Fibroblast of lung (primary cell): Measurements from ENCODE around the gene IL1RAPL2. TPM values are rescaled to one million over a fixed set of nuclear protein-coding genes. Genes with fewer than 3 reads are reported as not detected.
"Not testable (repeated sequence)": the region's sequence is repeated elsewhere in the genome, so short reads cannot be mapped to it uniquely, and the experiment has no call there.

Experiments
- DNase-seq, 2 donors: peaks; one replicate each; pipeline versions ENCODE4 v3.0.0 to v3.0.0-alpha.2; 2010; ENCODE audit warnings: low read depth in 2 of 2
- H2AFZ ChIP-seq: 2 replicates; pipeline ENCODE4 v1.5.1; 2012; ENCODE audit warnings: low read length, control low read depth, inconsistent platforms
- H3K27ac ChIP-seq: 2 replicates; pipeline ENCODE4 v1.5.1; 2011; ENCODE audit warnings: low read length, control low read depth; ENCODE audit not compliant: insufficient read depth
- H3K27me3 ChIP-seq: 2 replicates; pipeline ENCODE4 v1.5.1; 2011; ENCODE audit warnings: mild to moderate bottlenecking, low read length; ENCODE audit not compliant: control insufficient read depth, insufficient read depth
- H3K36me3 ChIP-seq: 2 replicates; pipeline ENCODE4 v1.5.1; 2011; ENCODE audit warnings: low read length; ENCODE audit not compliant: control insufficient read depth, insufficient read depth
- H3K4me1 ChIP-seq: 2 replicates; pipeline ENCODE4 v1.5.1; 2011; ENCODE audit warnings: low read length; ENCODE audit not compliant: control insufficient read depth, insufficient read depth; ENCODE audit errors: extremely low read depth
- H3K4me2 ChIP-seq: 2 replicates; pipeline ENCODE4 v1.5.1; 2011; ENCODE audit warnings: low read length, control low read depth; ENCODE audit not compliant: insufficient read depth; ENCODE audit errors: extremely low read depth
- H3K4me3 ChIP-seq, 4 experiments: fragments of 200-600 bp in 1 of 4; sonication (generic) in 1 of 4; replicated peaks in 1 of 4; 2 replicates each; pipeline ENCODE4 v1.5.1; 2011 to 2016; ENCODE audit warnings: low read length in 4 of 4, low read depth in 3 of 4, mild to moderate bottlenecking in 3 of 4, control low read depth in 2 of 4, inconsistent platforms in 1 of 4, mixed read lengths in 1 of 4; ENCODE audit not compliant: insufficient read depth in 1 of 4; ENCODE audit errors: control extremely low read depth in 1 of 4
- H3K79me2 ChIP-seq: 2 replicates; pipeline ENCODE4 v1.5.1; 2012; ENCODE audit warnings: mild to moderate bottlenecking, low read length, inconsistent platforms; ENCODE audit not compliant: control insufficient read depth, insufficient read depth
- H3K9ac ChIP-seq: 2 replicates; pipeline ENCODE4 v1.5.1; 2011; ENCODE audit warnings: mild to moderate bottlenecking, low read length, control low read depth; ENCODE audit not compliant: insufficient read depth
- H3K9me3 ChIP-seq: 2 replicates; pipeline ENCODE4 v1.5.1; 2012; ENCODE audit warnings: low read depth, low read length; ENCODE audit not compliant: control insufficient read depth, insufficient read depth
- H4K20me1 ChIP-seq: 2 replicates; pipeline ENCODE4 v1.5.1; 2011; ENCODE audit warnings: low read length; ENCODE audit not compliant: control insufficient read depth, insufficient read depth; ENCODE audit errors: extremely low read depth
- EZH2 ChIP-seq: IDR thresholded peaks from 2 replicates; pipeline ENCODE4 v1.5.1; 2012; ENCODE audit warnings: low read length, control low read depth, mild to moderate bottlenecking; ENCODE audit errors: missing control alignments
- polyA plus RNA-seq, 2 donors: library from polyadenylated mRNA; depleted of rRNA in 1 of 2; stranded (reverse) in 1 of 2; unstranded in 1 of 2; fragments of >200 nt; gene quantifications; 2 replicates each; pipeline ENCODE4 v1.2.1, GENCODE V29; 2011 to 2012; ENCODE audit warnings: missing spikeins in 1 of 2
- total RNA-seq: library from RNA; depleted of rRNA; stranded (reverse); fragments of >200 nt; gene quantifications from 2 replicates; pipeline ENCODE4 v1.2.1, GENCODE V29; 2014
- TF ChIP-seq, protein P1 (sequence below), 2 donors: IDR thresholded peaks in 1 of 2; conservative IDR thresholded peaks in 1 of 2; 1 replicate in 1 of 2; 2 replicates in 1 of 2; pipeline ENCODE4 v1.5.1; 2011 to 2012; ENCODE audit warnings: low read length in 2 of 2, control low read depth in 1 of 2, inconsistent platforms in 1 of 2, low read depth in 1 of 2, mild to moderate bottlenecking in 1 of 2

IL1RAPL2 gene
- total and polyA plus RNA-seq, 2 donors (not counting 1 experiment from before 2014, with no cell fraction given): 0.22 TPM; not detected in 1

DNA sequence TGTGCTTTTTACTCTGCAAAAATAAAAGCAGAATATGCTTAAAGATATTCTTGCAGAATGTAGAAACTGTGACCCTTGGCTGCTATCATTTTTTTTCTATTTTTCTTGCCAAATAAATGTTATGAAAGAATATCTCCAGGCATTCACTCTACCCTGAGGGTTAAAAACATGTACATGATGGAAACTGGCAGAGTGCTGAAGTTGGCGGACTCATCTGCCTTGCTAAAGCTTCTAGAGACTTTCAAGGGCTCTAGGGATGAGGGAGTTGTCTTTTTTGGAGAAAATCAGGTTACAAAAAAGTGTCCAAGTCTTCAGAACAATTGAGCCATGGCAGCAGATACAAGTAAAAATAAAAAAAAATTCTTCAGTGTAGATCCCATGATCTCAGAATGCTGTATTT, 1215.8 kb downstream of the IL1RAPL2 start:
- no peak overlapping the region for H3K27ac ChIP-seq
- no peak for DNase-seq
- no peaks in the 10 kb centered on the region for H3K4me1 ChIP-seq
- no peaks in the 10 kb centered on the region for H3K27me3 ChIP-seq
- H3K9me3 ChIP-seq: no peaks in the 10 kb centered on the region
- no peak overlapping the region for H3K4me3 ChIP-seq
- no peaks in the 10 kb centered on the region for H3K36me3 ChIP-seq
- no peaks in the 10 kb centered on the region for H3K79me2 ChIP-seq
- H3K9ac ChIP-seq: no peak overlapping the region
- no peaks in the 10 kb centered on the region for H4K20me1 ChIP-seq
- TF ChIP-seq, protein P1, sequence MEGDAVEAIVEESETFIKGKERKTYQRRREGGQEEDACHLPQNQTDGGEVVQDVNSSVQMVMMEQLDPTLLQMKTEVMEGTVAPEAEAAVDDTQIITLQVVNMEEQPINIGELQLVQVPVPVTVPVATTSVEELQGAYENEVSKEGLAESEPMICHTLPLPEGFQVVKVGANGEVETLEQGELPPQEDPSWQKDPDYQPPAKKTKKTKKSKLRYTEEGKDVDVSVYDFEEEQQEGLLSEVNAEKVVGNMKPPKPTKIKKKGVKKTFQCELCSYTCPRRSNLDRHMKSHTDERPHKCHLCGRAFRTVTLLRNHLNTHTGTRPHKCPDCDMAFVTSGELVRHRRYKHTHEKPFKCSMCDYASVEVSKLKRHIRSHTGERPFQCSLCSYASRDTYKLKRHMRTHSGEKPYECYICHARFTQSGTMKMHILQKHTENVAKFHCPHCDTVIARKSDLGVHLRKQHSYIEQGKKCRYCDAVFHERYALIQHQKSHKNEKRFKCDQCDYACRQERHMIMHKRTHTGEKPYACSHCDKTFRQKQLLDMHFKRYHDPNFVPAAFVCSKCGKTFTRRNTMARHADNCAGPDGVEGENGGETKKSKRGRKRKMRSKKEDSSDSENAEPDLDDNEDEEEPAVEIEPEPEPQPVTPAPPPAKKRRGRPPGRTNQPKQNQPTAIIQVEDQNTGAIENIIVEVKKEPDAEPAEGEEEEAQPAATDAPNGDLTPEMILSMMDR (conservative IDR thresholded peaks at IDR 0.05 in 1 of 2, IDR thresholded peaks at IDR 0.05 in 1 of 2; ENCODE audit: low read depth in 1 of 2, low read length in 2 of 2): no peak
- no peak for TF ChIP-seq EZH2
- H2AFZ ChIP-seq: no peak overlapping the region
- H3K4me2 ChIP-seq: no peak overlapping the region

DNA sequence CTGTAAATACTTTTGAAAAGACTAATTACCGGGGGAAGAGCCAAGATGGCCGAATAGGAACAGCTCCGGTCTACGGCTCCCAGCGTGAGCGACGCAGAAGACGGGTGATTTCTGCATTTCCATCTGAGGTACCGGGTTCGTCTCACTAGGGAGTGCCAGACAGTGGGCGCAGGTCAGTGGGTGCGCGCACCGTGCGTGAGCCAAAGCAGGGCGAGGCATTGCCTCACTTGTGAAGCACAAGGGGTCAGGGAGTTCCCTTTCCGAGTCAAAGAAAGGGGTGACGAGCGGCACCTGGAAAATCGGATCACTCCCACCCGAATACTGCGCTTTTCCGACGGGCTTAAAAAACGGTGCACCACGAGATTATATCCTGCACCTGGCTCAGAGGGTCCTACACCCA, 1230.9 kb downstream of the IL1RAPL2 start:
- not testable (repeated sequence) for H3K36me3 ChIP-seq, H3K27ac ChIP-seq, H3K4me1 ChIP-seq, H3K27me3 ChIP-seq, H4K20me1 ChIP-seq, H3K9ac ChIP-seq, H2AFZ ChIP-seq, H3K79me2 ChIP-seq, H3K4me2 ChIP-seq, H3K9me3 ChIP-seq, DNase-seq, H3K4me3 ChIP-seq

DNA sequence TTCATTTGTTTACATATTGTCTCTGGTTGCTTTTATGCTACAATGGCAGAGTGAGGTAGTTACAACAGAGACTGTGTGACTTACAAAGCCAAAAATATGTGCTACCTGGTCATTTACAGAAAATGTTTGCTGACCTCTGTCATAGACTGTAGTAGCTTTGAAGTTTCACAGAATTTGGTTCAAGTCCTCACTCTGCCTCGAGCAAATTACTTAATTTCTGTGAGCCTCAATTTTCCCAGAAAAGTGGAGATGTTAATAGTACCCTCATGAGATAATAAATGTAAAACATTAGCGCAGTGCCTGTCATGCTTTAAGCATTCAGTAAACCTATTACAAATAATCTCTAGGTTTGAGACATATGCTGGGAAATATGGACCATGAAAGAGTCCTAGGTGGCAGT, 1237.9 kb downstream of the IL1RAPL2 start:
- Histone ChIP-seq H3K4me1 (no peaks in the 10 kb centered on the region), H3K27me3 (no peaks in the 10 kb centered on the region), H2AFZ (no peak overlapping the region), H4K20me1 (no peaks in the 10 kb centered on the region), H3K79me2 (no peaks in the 10 kb centered on the region), H3K4me2 (no peak overlapping the region), H3K27ac (no peak overlapping the region), H3K36me3 (no peaks in the 10 kb centered on the region), H3K9ac (no peak overlapping the region), H3K9me3 (no peaks in the 10 kb centered on the region), H3K4me3 (no peak overlapping the region)
- no peak for DNase-seq
- TF ChIP-seq EZH2: no peak
- TF ChIP-seq, protein P1 (conservative IDR thresholded peaks at IDR 0.05 in 1 of 2, IDR thresholded peaks at IDR 0.05 in 1 of 2; ENCODE audit: low read depth in 1 of 2, low read length in 2 of 2): no peak

DNA sequence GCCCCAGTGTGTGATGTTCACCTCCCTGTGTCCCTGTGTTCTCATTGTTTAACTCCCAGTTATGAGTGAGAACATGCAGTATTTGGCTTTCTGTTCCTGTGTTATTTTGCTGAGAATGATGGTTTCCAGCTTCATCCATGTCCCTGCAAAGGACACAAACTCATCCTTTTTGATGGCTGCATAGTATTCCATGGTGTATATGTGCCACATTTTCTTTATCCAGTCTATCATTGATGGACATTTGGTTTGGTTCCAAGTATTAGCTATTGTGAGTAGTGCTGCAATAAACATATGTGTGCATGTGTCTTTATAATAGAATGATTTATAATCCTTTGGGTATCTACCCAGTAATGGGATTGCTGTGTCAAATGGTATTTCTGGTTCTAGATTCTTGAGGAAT, 1239.7 kb downstream of the IL1RAPL2 start:
- not testable (repeated sequence) for H3K9me3 ChIP-seq, H3K4me1 ChIP-seq, H3K27me3 ChIP-seq, DNase-seq, H4K20me1 ChIP-seq, H3K4me3 ChIP-seq, H3K4me2 ChIP-seq, H3K27ac ChIP-seq, H3K36me3 ChIP-seq, H3K9ac ChIP-seq, H2AFZ ChIP-seq, H3K79me2 ChIP-seq
